BE2C (cell line): ENCODE measurements around the gene ATXN3.
"Not testable (repeated sequence)": the region's sequence is repeated elsewhere in the genome, so short reads cannot be mapped to it uniquely, and the experiment has no call there.

ENCODE experiments used
- DNase-seq: peaks from one replicate; pipeline ENCODE4 v3.0.0-alpha.2; 2020
- H3K27me3 ChIP-seq: fragments of 250-450 bp; sonication (Bioruptor Pico); 2 replicates; pipeline ENCODE4 v1.5.1; 2020; ENCODE audit warnings: mild to moderate bottlenecking
- H3K36me3 ChIP-seq: fragments of 250-450 bp; sonication (Bioruptor Pico); 2 replicates; pipeline ENCODE4 v1.5.1; 2020; ENCODE audit warnings: mild to moderate bottlenecking
- H3K4me1 ChIP-seq: fragments of 250-450 bp; sonication (Bioruptor Pico); 2 replicates; pipeline ENCODE4 v1.5.1; 2020
- H3K4me3 ChIP-seq: 2 replicates; pipeline ENCODE4 v1.5.1; 2011; ENCODE audit warnings: low read depth, low read length
- H3K9me3 ChIP-seq: fragments of 250-450 bp; sonication (Bioruptor Pico); 2 replicates; pipeline ENCODE4 v1.5.1; 2020
- TF ChIP-seq, protein P1 (sequence below): IDR thresholded peaks from 2 replicates; pipeline ENCODE4 v1.5.1; 2012; ENCODE audit warnings: mild to moderate bottlenecking, low read depth, low read length

ATXN3 gene

DNA sequence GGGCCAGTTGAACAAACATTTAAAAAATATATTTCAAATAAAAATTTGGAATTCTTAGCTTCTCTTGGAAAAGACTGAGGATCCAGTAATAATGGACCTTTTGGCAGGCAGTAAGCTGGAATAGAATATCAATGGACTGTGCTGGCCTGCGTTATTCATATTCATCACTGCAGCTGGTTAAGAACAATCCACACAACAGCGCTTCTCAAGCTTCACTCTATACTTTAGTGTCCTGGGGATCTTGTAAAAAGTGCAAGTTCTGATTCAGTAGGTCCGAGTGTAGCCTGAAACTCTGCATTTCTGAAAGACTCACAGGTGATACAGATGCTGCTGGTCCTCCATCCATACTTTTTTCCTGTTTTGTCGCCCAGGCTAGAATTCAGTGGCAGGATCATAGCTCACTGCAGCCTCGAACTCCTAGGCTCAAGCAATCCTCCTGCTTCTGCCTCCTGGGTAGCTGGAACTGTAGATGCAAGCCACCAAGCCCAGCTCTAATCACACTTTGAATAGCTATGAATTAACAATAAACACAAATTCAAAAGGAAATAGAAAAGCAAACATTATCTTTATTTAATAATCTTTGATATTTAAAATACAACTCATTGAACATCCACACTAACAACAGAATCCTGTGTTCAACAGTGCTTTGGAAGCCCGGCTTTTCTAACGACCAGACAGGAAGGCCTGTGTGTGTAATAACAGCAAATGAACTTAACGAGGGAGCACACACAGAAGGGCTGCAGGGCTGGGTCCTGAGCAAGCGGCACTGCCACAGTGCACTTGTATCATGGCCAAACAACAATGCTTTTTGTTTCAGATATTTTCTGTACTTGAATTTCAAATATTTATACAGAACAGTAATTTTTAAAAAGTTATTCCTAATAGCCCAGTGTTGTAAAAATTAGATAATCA, 48.1 kb downstream of the ATXN3 start:
- no peak overlapping the region for H3K4me3 ChIP-seq
- H3K27me3 ChIP-seq, result no peaks in the 10 kb centered on the region
- no peaks in the 10 kb centered on the region for H3K9me3 ChIP-seq
- H3K36me3 ChIP-seq, result no peaks in the 10 kb centered on the region
- H3K4me1 ChIP-seq, result no peaks in the 10 kb centered on the region
- DNase-seq, result no peak
- TF ChIP-seq, protein P1, sequence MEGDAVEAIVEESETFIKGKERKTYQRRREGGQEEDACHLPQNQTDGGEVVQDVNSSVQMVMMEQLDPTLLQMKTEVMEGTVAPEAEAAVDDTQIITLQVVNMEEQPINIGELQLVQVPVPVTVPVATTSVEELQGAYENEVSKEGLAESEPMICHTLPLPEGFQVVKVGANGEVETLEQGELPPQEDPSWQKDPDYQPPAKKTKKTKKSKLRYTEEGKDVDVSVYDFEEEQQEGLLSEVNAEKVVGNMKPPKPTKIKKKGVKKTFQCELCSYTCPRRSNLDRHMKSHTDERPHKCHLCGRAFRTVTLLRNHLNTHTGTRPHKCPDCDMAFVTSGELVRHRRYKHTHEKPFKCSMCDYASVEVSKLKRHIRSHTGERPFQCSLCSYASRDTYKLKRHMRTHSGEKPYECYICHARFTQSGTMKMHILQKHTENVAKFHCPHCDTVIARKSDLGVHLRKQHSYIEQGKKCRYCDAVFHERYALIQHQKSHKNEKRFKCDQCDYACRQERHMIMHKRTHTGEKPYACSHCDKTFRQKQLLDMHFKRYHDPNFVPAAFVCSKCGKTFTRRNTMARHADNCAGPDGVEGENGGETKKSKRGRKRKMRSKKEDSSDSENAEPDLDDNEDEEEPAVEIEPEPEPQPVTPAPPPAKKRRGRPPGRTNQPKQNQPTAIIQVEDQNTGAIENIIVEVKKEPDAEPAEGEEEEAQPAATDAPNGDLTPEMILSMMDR, result no peak

DNA sequence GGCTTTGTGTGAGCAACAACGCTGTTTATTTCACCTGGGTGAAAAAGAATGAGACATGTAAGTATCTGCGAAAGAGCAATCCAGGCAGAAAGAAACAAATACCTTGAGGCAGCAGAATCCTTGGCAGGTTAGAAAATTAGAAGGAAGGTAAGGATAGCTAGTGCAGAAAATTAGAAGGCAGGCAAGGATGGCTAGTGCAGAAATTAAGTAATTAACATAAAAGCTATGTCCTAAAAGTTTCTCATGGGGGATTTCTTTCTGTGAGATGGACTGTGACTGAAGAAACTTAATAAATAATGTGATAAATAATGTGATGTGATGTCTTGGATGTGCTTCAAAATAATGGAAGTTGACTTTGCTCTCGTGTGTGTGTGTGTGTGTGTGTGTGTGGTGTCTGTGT, 56.6 kb downstream of the ATXN3 start:
- Histone ChIP-seq H3K27me3 (no peaks in the 10 kb centered on the region), H3K4me1 (no peaks in the 10 kb centered on the region), H3K36me3 (no peaks in the 10 kb centered on the region), H3K4me3 (no peak overlapping the region), H3K9me3 (no peaks in the 10 kb centered on the region)
- DNase-seq, result no peak
- TF ChIP-seq, protein P1, result no peak

DNA sequence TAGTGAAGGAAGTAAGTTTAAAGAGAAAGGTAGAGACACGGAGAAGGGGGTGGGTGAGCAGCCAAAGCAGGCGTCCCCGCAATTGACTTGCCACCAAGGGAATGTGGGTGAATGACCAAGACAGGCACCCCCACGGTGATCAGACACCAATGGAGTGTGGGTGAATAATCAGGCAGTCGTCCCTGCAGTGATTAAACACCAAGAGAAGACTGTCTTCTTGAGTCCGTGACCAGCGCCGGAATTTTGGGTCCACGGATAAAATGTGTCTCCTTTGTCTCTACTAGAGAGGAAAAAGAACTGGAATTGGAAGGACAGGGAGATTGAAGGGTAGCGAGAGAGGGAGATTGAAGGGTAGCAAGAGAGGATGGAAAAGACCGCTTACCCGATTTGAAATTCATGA, 57.2 kb downstream of the ATXN3 start:
- not testable (repeated sequence) for DNase-seq, H3K27me3 ChIP-seq, H3K4me3 ChIP-seq, H3K36me3 ChIP-seq, H3K9me3 ChIP-seq, H3K4me1 ChIP-seq

DNA sequence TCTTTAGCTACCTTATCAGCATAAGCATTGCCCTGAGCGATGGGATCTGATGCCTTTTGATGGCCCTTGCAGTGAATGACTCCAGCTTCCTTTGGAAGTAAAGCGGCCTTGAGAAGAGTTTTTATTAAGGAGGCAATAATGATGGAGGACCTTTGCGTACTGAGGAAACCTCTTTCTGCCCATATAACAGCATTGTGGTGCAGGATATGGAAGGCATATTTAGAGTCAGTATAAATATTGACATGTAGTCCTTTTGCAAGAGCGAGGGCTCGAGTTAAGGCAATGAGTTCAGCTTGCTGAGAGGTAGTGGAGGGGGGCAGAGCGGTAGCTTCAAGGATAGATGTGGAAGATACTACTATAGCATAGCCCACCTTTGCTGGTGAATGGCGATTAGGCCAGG, 60.5 kb downstream of the ATXN3 start:
- not testable (repeated sequence) for H3K27me3 ChIP-seq, DNase-seq, H3K4me3 ChIP-seq

DNA sequence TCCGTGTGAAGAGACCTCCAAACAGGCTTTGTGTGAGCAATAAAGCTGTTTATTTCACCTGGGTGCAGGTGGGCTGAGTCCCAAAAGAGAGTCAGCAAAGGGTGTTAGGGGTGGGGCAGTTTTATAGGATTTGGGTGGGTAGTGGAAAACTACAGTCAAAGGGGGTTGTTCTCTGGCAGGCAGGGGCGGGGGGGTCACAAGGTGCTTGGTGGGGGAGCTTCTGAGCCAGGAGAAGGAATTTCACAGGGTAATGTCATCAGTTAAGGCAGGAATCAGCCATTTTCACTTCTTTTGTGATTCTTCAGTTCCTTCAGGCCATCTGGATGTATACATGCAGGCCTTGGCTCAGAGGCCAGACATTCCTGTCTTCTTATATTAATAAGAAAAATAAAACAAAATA, 64.6 kb downstream of the ATXN3 start:
- not testable (repeated sequence) for H3K27me3 ChIP-seq, H3K4me1 ChIP-seq, H3K9me3 ChIP-seq, H3K4me3 ChIP-seq, DNase-seq
- H3K36me3 ChIP-seq, result peaks cover 12% of the 10 kb centered on the region

More for the DNA sequence above, 60.5 kb downstream of the ATXN3 start:
- H3K36me3 ChIP-seq, H3K9me3 ChIP-seq, H3K4me1 ChIP-seq: not testable (repeated sequence)

DNA sequence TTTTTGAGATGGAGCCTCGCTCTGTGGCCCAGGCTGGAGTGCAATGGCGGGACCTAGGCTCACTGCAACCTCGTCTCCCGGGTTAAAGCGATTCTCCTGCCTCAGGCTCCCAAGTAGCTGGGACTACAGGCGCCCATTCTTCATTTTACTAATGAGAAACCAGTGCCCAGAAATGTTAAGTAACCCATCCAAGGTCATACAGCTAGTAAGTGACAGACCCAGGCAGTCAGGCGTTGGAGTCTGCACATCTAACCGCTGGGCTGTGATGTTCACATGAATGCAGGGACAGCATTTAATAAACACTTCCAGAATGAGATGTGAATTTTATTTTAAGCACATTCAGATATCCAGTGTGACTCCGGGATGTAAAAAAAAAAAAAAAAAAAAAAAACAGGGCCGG, 65.2 kb downstream of the ATXN3 start:
- no peaks in the 10 kb centered on the region for H3K27me3 ChIP-seq
- H3K4me1 ChIP-seq, result no peaks in the 10 kb centered on the region
- H3K9me3 ChIP-seq, result no peaks in the 10 kb centered on the region
- no peak for DNase-seq
- peak overlapping the region; percentile 99 for H3K4me3 ChIP-seq
- peaks cover 12% of the 10 kb centered on the region for H3K36me3 ChIP-seq
- TF ChIP-seq, protein P1, result no peak

DNA sequence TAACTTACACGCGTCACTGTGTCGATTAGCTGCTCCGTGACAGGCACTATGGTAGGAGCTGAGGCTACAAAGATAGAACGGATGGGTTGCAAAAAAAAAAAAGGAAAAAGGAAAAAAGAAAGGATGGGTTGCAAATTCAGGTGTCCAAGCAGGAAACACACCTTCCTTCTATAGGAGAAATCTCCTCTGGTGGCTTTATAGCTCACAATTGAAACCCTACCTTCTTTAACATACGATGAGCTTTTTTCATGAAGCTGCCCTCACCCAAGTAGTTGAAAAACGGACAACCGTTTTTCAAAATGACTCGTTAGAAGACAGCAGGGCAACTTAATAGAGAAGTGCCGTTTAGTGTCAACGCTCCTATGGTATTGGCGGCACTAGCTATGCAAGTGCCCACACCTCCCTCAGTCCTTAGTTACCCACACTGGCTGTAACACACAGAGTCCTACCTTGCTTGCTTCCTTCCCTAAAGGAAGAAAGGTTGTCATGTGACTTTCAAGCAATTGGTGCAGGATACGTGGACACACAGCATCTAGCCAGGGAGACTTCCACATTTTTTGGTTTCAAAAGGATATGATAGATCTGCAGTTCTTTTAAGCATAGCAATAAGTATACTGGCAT, 65.8 kb downstream of the ATXN3 start:
- Histone ChIP-seq H3K27me3 (no peaks in the 10 kb centered on the region), H3K4me3 (peak overlapping the region; percentile 99), H3K9me3 (no peaks in the 10 kb centered on the region), H3K4me1 (no peaks in the 10 kb centered on the region), H3K36me3 (peaks cover 12% of the 10 kb centered on the region)
- TF ChIP-seq, protein P1, result no peak
- DNase-seq, result no peak
